ENCODE data around the gene IRF6. TPM values are rescaled to one million over a fixed set of nuclear protein-coding genes. Genes with fewer than 3 reads are reported as not detected.

Gene IRF6
- total RNA-seq, 1 donor from 2014 or later, result 23.4 TPM

GRCh38 chr1:209785592-209785991 lies 20.4 kb downstream of the IRF6 start:
- H3K4me3 Mint-ChIP-seq (ENCODE audit: low read depth), result no peak overlapping the region
- H3K4me1 Mint-ChIP-seq (ENCODE audit: low read depth), result peaks cover 12% of the 10 kb centered on the region
- H3K27ac Mint-ChIP-seq, result no peak overlapping the region
- no peaks in the 10 kb centered on the region for H3K27me3 Mint-ChIP-seq
- no peak for TF ChIP-seq CTCF (IDR thresholded peaks at IDR 0.05; ENCODE audit: unreplicated experiment)
- no peak for DNase-seq (ENCODE audit: low spot score, unreplicated experiment)
- peaks cover 32% of the 10 kb centered on the region for H3K36me3 Mint-ChIP-seq (ENCODE audit: insufficient read depth)
- no peaks in the 10 kb centered on the region for H3K9me3 Mint-ChIP-seq (ENCODE audit: low read depth)

- Mint-ChIP-seq H3K4me1 (ENCODE audit: low read depth) (peaks cover 14% of the 10 kb centered on the region), H3K36me3 (ENCODE audit: insufficient read depth) (peaks cover 23% of the 10 kb centered on the region), H3K4me3 (ENCODE audit: low read depth) (peak within 1 kb of the TSS; percentile 88), H3K27ac (peak within 1 kb of the TSS; percentile 98), H3K27me3 (no peaks in the 10 kb centered on the region), H3K9me3 (ENCODE audit: low read depth) (no peaks in the 10 kb centered on the region)
- DNase-seq (ENCODE audit: low spot score, unreplicated experiment), result peak; percentile 100
- TF ChIP-seq CTCF (IDR thresholded peaks at IDR 0.05; ENCODE audit: unreplicated experiment), result no peak
These were observed 21.4 kb downstream of the IRF6 start, which contains the start of gene C1orf74 for GRCh38 chr1:209784265-209785169. Gene C1orf74, minus strand, starts transcription at chr1:209784559. Its CDS starts 925 bp downstream, at chr1:209783634.

- Mint-ChIP-seq H3K27me3 (no peaks in the 10 kb centered on the region), H3K27ac (peak overlapping the region; percentile 98), H3K4me1 (ENCODE audit: low read depth) (peaks cover 14% of the 10 kb centered on the region), H3K36me3 (ENCODE audit: insufficient read depth) (peaks cover 19% of the 10 kb centered on the region), H3K4me3 (ENCODE audit: low read depth) (peak overlapping the region; percentile 88), H3K9me3 (ENCODE audit: low read depth) (no peaks in the 10 kb centered on the region)
- no peak for TF ChIP-seq CTCF (IDR thresholded peaks at IDR 0.05; ENCODE audit: unreplicated experiment)
- DNase-seq (ENCODE audit: low spot score, unreplicated experiment), result no peak
These were observed 22.6 kb downstream of the IRF6 start for GRCh38 chr1:209783386-209783785.

GRCh38 chr1:209780268-209780667 lies 25.7 kb downstream of the IRF6 start:
- Mint-ChIP-seq H3K4me3 (ENCODE audit: low read depth) (no peak overlapping the region), H3K36me3 (ENCODE audit: insufficient read depth) (peaks cover 2% of the 10 kb centered on the region), H3K4me1 (ENCODE audit: low read depth) (peaks cover 14% of the 10 kb centered on the region), H3K9me3 (ENCODE audit: low read depth) (no peaks in the 10 kb centered on the region), H3K27ac (peak overlapping the region; percentile 56), H3K27me3 (peaks cover 1% of the 10 kb centered on the region)
- no peak for TF ChIP-seq CTCF (IDR thresholded peaks at IDR 0.05; ENCODE audit: unreplicated experiment)
- DNase-seq (ENCODE audit: low spot score, unreplicated experiment), result no peak

GRCh38 chr1:209778102-209778501 lies 27.8 kb downstream of the IRF6 start:
- Mint-ChIP-seq H3K27ac (no peak overlapping the region), H3K27me3 (peaks cover 11% of the 10 kb centered on the region), H3K9me3 (ENCODE audit: low read depth) (no peaks in the 10 kb centered on the region), H3K4me1 (ENCODE audit: low read depth) (peaks cover 2% of the 10 kb centered on the region), H3K4me3 (ENCODE audit: low read depth) (no peak overlapping the region), H3K36me3 (ENCODE audit: insufficient read depth) (no peaks in the 10 kb centered on the region)
- no peak for TF ChIP-seq CTCF (IDR thresholded peaks at IDR 0.05; ENCODE audit: unreplicated experiment)
- no peak for DNase-seq (ENCODE audit: low spot score, unreplicated experiment)

All from progenitor cell of endocrine pancreas (in vitro differentiated cells).